ENCODE measurements around the gene SFT2D3. TPM values are rescaled to one million over a fixed set of nuclear protein-coding genes. Genes with fewer than 3 reads are reported as not detected.

Gene SFT2D3
- total RNA-seq, 2 donors from 2014 or later: 5.5 to 10.1 TPM

DNA sequence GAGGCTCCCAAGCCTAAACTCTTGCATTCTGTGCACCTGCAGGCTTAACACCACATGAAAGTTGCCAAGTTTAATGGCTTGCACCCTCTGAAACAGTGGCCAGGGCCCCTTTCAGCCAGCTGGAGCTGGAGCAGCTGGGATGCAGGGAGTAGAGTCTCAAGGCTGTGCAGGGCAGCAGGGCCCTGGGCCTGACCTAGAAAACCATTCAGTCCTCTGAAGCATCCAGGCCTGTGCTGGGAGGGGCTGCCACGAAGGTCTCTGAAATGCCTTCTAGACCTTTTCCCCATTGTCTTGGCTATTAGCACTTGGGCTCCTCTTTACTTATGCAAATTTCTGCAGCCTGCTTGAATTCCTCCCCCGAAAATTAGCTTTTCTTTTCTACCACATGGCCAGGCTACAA lies 10.6 kb upstream of the SFT2D3 start:
- Mint-ChIP-seq H3K4me3 (no peak overlapping the region), H3K4me1 (no peaks in the 10 kb centered on the region), H3K9me3 (peaks cover 47% of the 10 kb centered on the region), H3K27ac (no peak overlapping the region), H3K36me3 (ENCODE audit: low read depth) (peaks cover 5% of the 10 kb centered on the region), H3K27me3 (ENCODE audit: insufficient read depth) (peaks cover 2% of the 10 kb centered on the region)
- H3K4me3 ChIP-seq (ENCODE audit: low read length): peak overlapping the region; percentile 24
- peaks cover 41% of the 10 kb centered on the region for H3K9me3 ChIP-seq (ENCODE audit: control insufficient read depth, low read length)
- peak; percentile 48 for DNase-seq
- no peak overlapping the region for H3K27ac ChIP-seq (ENCODE audit: low read depth, low read length)
- H3K27me3 ChIP-seq (ENCODE audit: control insufficient read depth, insufficient read depth, low read length, poor library complexity, severe bottlenecking): no peaks in the 10 kb centered on the region
- H3K9ac ChIP-seq (ENCODE audit: extremely low read depth, low read length, poor library complexity, severe bottlenecking): no peak overlapping the region
- TF ChIP-seq, protein P1, sequence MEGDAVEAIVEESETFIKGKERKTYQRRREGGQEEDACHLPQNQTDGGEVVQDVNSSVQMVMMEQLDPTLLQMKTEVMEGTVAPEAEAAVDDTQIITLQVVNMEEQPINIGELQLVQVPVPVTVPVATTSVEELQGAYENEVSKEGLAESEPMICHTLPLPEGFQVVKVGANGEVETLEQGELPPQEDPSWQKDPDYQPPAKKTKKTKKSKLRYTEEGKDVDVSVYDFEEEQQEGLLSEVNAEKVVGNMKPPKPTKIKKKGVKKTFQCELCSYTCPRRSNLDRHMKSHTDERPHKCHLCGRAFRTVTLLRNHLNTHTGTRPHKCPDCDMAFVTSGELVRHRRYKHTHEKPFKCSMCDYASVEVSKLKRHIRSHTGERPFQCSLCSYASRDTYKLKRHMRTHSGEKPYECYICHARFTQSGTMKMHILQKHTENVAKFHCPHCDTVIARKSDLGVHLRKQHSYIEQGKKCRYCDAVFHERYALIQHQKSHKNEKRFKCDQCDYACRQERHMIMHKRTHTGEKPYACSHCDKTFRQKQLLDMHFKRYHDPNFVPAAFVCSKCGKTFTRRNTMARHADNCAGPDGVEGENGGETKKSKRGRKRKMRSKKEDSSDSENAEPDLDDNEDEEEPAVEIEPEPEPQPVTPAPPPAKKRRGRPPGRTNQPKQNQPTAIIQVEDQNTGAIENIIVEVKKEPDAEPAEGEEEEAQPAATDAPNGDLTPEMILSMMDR (conservative IDR thresholded peaks at IDR 0.05): no peak
- H3K4me1 ChIP-seq (ENCODE audit: control insufficient read depth, insufficient read depth, low read length): no peaks in the 10 kb centered on the region
- no peaks in the 10 kb centered on the region for H3K36me3 ChIP-seq (ENCODE audit: control insufficient read depth, insufficient read depth, low read length)
- WGBS, 2 experiments (ENCODE audit: insufficient coverage in 1 of 2, insufficient read length in 1 of 2): 76 to 89% methylated on average over 1 to 2 of the region's 2 CpGs

DNA sequence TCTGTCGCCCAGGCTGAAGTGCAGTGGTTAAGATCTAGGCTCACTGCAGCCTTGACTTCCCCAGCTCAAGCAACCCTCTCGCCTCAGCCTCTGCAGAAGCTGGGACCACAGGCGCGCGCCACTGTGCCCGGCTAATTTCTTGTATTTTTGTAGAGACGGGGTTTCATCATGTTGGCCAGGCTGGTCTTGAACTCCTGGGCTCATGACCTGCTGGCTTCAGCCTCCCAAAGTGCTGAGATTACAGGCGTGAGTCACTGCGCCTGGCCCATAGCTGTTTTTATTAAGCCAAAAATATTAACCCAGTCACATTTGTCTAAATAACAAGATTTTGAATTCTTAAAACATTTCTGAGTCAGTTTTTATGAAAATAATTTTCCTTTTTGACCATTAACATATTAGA lies 6.3 kb upstream of the SFT2D3 start:
- H3K4me1 Mint-ChIP-seq: no peaks in the 10 kb centered on the region
- H3K27ac Mint-ChIP-seq: no peak overlapping the region
- peaks cover 27% of the 10 kb centered on the region for H3K9me3 Mint-ChIP-seq
- peaks cover 10% of the 10 kb centered on the region for H3K27me3 Mint-ChIP-seq (ENCODE audit: insufficient read depth)
- WGBS, 2 experiments (ENCODE audit: insufficient coverage in 1 of 2, insufficient read length in 1 of 2): 94 to 100% methylated on average over 8 to 9 of the region's 9 CpGs
- H3K9me3 ChIP-seq (ENCODE audit: control insufficient read depth, low read length): peaks cover 22% of the 10 kb centered on the region
- no peaks in the 10 kb centered on the region for H3K36me3 ChIP-seq (ENCODE audit: control insufficient read depth, insufficient read depth, low read length)
- no peaks in the 10 kb centered on the region for H3K27me3 ChIP-seq (ENCODE audit: control insufficient read depth, insufficient read depth, low read length, poor library complexity, severe bottlenecking)
- TF ChIP-seq, protein P1 (conservative IDR thresholded peaks at IDR 0.05): no peak
- H3K4me1 ChIP-seq (ENCODE audit: control insufficient read depth, insufficient read depth, low read length): no peaks in the 10 kb centered on the region
- no peak overlapping the region for H3K9ac ChIP-seq (ENCODE audit: extremely low read depth, low read length, poor library complexity, severe bottlenecking)
- no peak overlapping the region for H3K4me3 Mint-ChIP-seq
- H3K4me3 ChIP-seq (ENCODE audit: low read length): no peak overlapping the region
- no peak overlapping the region for H3K27ac ChIP-seq (ENCODE audit: low read depth, low read length)
- DNase-seq: no peak
- peaks cover 5% of the 10 kb centered on the region for H3K36me3 Mint-ChIP-seq (ENCODE audit: low read depth)

DNA sequence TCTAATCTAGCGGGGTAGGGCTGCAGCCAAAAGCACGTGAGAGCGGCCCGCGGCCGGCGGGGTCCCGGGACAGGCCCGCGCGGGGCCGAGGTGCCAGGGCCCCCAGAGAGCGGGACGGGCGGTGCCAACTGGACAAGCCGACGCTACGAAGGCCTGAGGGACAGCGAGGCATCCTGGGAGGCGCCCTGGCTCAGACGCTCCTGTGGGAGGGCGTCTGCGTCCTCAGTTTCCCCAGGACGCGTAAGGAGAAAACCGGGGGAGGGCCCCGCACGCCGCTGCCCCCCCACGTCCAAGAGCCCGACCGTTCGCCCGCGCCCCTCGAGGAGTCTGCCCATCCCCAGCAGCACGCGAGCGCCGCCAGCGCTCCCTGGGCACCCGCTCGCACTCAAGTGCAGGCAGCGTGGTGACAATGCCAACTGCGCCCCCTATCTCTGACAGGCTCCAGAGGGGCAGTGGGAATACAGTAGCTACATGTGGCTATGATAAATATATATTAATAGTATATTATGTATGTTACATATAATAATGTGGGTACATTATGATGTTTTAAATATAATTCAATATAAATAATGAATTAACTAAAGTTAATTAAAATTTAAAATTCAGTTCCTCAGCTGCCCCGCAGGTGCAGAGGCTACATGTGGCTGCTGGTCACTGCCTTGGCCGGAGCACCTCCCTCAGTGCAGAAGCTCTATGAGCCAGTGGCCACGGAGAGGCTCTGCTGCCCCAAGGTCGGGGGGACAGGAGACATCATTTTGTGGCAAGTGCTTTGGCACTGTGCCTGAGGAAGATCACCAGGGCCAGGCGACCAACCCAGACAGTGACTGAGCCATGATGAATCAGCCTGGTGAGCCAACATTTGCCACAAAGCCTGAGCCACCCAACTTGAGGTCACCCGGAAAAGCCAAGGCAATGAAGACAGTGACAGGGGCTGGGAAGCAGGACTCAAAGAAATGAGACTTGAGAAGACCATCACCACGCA lies 5.5 kb upstream of the SFT2D3 start:
- no peak overlapping the region for H3K27ac Mint-ChIP-seq
- no peak overlapping the region for H3K9ac ChIP-seq (ENCODE audit: extremely low read depth, low read length, poor library complexity, severe bottlenecking)
- WGBS, 2 experiments (ENCODE audit: insufficient coverage in 1 of 2, insufficient read length in 1 of 2): 89 to 96% methylated on average over 30 to 52 of the region's 52 CpGs
- TF ChIP-seq, protein P1 (conservative IDR thresholded peaks at IDR 0.05): peak; percentile 76
- no peak overlapping the region for H3K27ac ChIP-seq (ENCODE audit: low read depth, low read length)
- H3K4me3 Mint-ChIP-seq: no peak overlapping the region
- H3K9me3 Mint-ChIP-seq: peaks cover 19% of the 10 kb centered on the region
- H3K4me3 ChIP-seq (ENCODE audit: low read length): no peak overlapping the region
- H3K4me1 ChIP-seq (ENCODE audit: control insufficient read depth, insufficient read depth, low read length): no peaks in the 10 kb centered on the region
- DNase-seq: peak; percentile 92
- H3K9me3 ChIP-seq (ENCODE audit: control insufficient read depth, low read length): peaks cover 14% of the 10 kb centered on the region
- no peaks in the 10 kb centered on the region for H3K36me3 ChIP-seq (ENCODE audit: control insufficient read depth, insufficient read depth, low read length)
- no peaks in the 10 kb centered on the region for H3K27me3 ChIP-seq (ENCODE audit: control insufficient read depth, insufficient read depth, low read length, poor library complexity, severe bottlenecking)
- H3K4me1 Mint-ChIP-seq: peaks cover 8% of the 10 kb centered on the region
- H3K27me3 Mint-ChIP-seq (ENCODE audit: insufficient read depth): peaks cover 10% of the 10 kb centered on the region
- H3K36me3 Mint-ChIP-seq (ENCODE audit: low read depth): peaks cover 5% of the 10 kb centered on the region

Data from endodermal cell (in vitro differentiated cells).